ENCODE data around the gene CDK15. TPM values are rescaled to one million over a fixed set of nuclear protein-coding genes. Genes with fewer than 3 reads are reported as not detected.

CDK15 gene
- total RNA-seq, 5 donors from 2014 or later (not counting 1 experiment from before 2014, with no cell fraction given): not detected

- H3K4me3 ChIP-seq (ENCODE audit: control insufficient read depth in 1 of 2, extremely low read depth in 1 of 2, low read length in 1 of 2): peak overlapping the region in 1 of 2 donors; percentile 26
- DNase-seq (peak in 1 of 35 experiments; percentile 12), ATAC-seq (replicated peaks in 1 of 4) (no peak)
- Mint-ChIP-seq H3K4me3 (peak overlapping the region in 2 of 3 donors; percentile 46 to 61), H3K36me3 (no peaks in the 10 kb centered on the region), H3K27ac (no peak overlapping the region), H3K9me3 (no peaks in the 10 kb centered on the region), H3K4me1 (peaks cover 0 to 8% (median 3%) of the 10 kb centered on the region in 3 donors), H3K27me3 (peaks cover 41% of the 10 kb centered on the region in 2 donors)
- 30% methylated on average over 5 of the region's 8 CpGs for WGBS (ENCODE audit: insufficient coverage)
- H3K27me3 ChIP-seq (replicated peaks in 1 of 2; ENCODE audit: control insufficient read depth in 2 of 2, extremely low read depth in 1 of 2, insufficient read depth in 2 of 2, low read length in 1 of 2): peaks cover 0 to 16% of the 10 kb centered on the region in 2 experiments
- no peaks in the 10 kb centered on the region for H3K9me3 ChIP-seq
- ChIA-PET POLR2A (no interaction called here), CTCF (no interaction called here)
- no peak overlapping the region for H3K27ac ChIP-seq (ENCODE audit: low read length)
- peaks cover 0 to 4% of the 10 kb centered on the region in 2 experiments for H3K4me1 ChIP-seq (ENCODE audit: control insufficient read depth in 1 of 2, extremely low read depth in 1 of 2, insufficient read depth in 2 of 2, low read length in 2 of 2)
- H3K36me3 ChIP-seq (ENCODE audit: control insufficient read depth in 2 of 2, extremely low read depth in 1 of 2, insufficient read depth in 1 of 2, low read length in 1 of 2): no peaks in the 10 kb centered on the region
Measured at GRCh38 chr2:201901786-201902185, 95.4 kb downstream of the CDK15 start.

GRCh38 chr2:201904538-201905420 lies 98.4 kb downstream of the CDK15 start:
- Histone ChIP-seq H3K27ac (ENCODE audit: low read length) (no peak overlapping the region), H3K27me3 (replicated peaks in 1 of 2; ENCODE audit: control insufficient read depth in 2 of 2, extremely low read depth in 1 of 2, insufficient read depth in 2 of 2, low read length in 1 of 2) (peaks cover 0 to 7% of the 10 kb centered on the region in 2 experiments), H3K36me3 (ENCODE audit: control insufficient read depth in 2 of 2, extremely low read depth in 1 of 2, insufficient read depth in 1 of 2, low read length in 1 of 2) (no peaks in the 10 kb centered on the region), H3K9me3 (no peaks in the 10 kb centered on the region), H3K4me3 (ENCODE audit: control insufficient read depth in 1 of 2, extremely low read depth in 1 of 2, low read length in 1 of 2) (no peak overlapping the region), H3K4me1 (ENCODE audit: control insufficient read depth in 1 of 2, extremely low read depth in 1 of 2, insufficient read depth in 2 of 2, low read length in 2 of 2) (peaks cover 0 to 7% of the 10 kb centered on the region in 2 experiments)
- Mint-ChIP-seq H3K4me3 (no peak overlapping the region), H3K4me1 (peaks cover 8 to 15% (median 10%) of the 10 kb centered on the region in 3 donors), H3K27me3 (peaks cover 25 to 27% of the 10 kb centered on the region in 2 donors), H3K27ac (peak overlapping the region in 1 of 2 donors; percentile 9), H3K36me3 (no peaks in the 10 kb centered on the region), H3K9me3 (no peaks in the 10 kb centered on the region)
- ATAC-seq (replicated peaks in 1 of 4): no peak
- POLR2A ChIA-PET: no interaction called here
- CTCF ChIA-PET: no interaction called here
- no peak for DNase-seq
- WGBS (ENCODE audit: insufficient coverage): 65% methylated on average over 2 of the region's 5 CpGs

- H3K4me1 ChIP-seq (ENCODE audit: control insufficient read depth in 1 of 2, extremely low read depth in 1 of 2, insufficient read depth in 2 of 2, low read length in 2 of 2): peaks cover 2 to 7% of the 10 kb centered on the region in 2 experiments
- H3K4me3 ChIP-seq (ENCODE audit: control insufficient read depth in 1 of 2, extremely low read depth in 1 of 2, low read length in 1 of 2): no peak overlapping the region
- H3K36me3 Mint-ChIP-seq: no peaks in the 10 kb centered on the region
- no peaks in the 10 kb centered on the region for H3K9me3 ChIP-seq
- 75% methylated on average over 2 of the region's 10 CpGs for whole genome bisulfite sequencing (ENCODE audit: insufficient coverage)
- H3K27me3 ChIP-seq (replicated peaks in 1 of 2; ENCODE audit: control insufficient read depth in 2 of 2, extremely low read depth in 1 of 2, insufficient read depth in 2 of 2, low read length in 1 of 2): peaks cover 0 to 3% of the 10 kb centered on the region in 2 experiments
- peaks cover 12 to 14% (median 13%) of the 10 kb centered on the region in 3 donors for H3K4me1 Mint-ChIP-seq
- ChIA-PET CTCF (no interaction called here), POLR2A (no interaction called here)
- H3K27ac ChIP-seq (ENCODE audit: low read length): no peak overlapping the region
- no peaks in the 10 kb centered on the region for H3K9me3 Mint-ChIP-seq
- DNase-seq: no peak
- no peak overlapping the region for H3K4me3 Mint-ChIP-seq
- H3K36me3 ChIP-seq (ENCODE audit: control insufficient read depth in 2 of 2, extremely low read depth in 1 of 2, insufficient read depth in 1 of 2, low read length in 1 of 2): no peaks in the 10 kb centered on the region
- H3K27ac Mint-ChIP-seq: no peak overlapping the region
- H3K27me3 Mint-ChIP-seq: peaks cover 23 to 24% of the 10 kb centered on the region in 2 donors
- ATAC-seq (replicated peaks in 1 of 4): no peak
Measured at GRCh38 chr2:201906777-201907562, 100.6 kb downstream of the CDK15 start.

- H3K9me3 ChIP-seq: no peaks in the 10 kb centered on the region
- 94% methylated on average over 3 of the region's 4 CpGs for whole genome bisulfite sequencing (ENCODE audit: insufficient coverage)
- POLR2A ChIA-PET: no interaction called here
- Mint-ChIP-seq H3K36me3 (no peaks in the 10 kb centered on the region), H3K4me3 (no peak overlapping the region), H3K27ac (no peak overlapping the region), H3K4me1 (peaks cover 12 to 14% (median 13%) of the 10 kb centered on the region in 3 donors), H3K27me3 (peaks cover 20 to 23% of the 10 kb centered on the region in 2 donors), H3K9me3 (no peaks in the 10 kb centered on the region)
- no peak overlapping the region for H3K4me3 ChIP-seq (ENCODE audit: control insufficient read depth in 1 of 2, extremely low read depth in 1 of 2, low read length in 1 of 2)
- peaks cover 0 to 3% of the 10 kb centered on the region in 2 experiments for H3K27me3 ChIP-seq (replicated peaks in 1 of 2; ENCODE audit: control insufficient read depth in 2 of 2, extremely low read depth in 1 of 2, insufficient read depth in 2 of 2, low read length in 1 of 2)
- no peak for ATAC-seq (replicated peaks in 1 of 4)
- CTCF ChIA-PET: no interaction called here
- no peaks in the 10 kb centered on the region for H3K36me3 ChIP-seq (ENCODE audit: control insufficient read depth in 2 of 2, extremely low read depth in 1 of 2, insufficient read depth in 1 of 2, low read length in 1 of 2)
- peaks cover 2 to 7% of the 10 kb centered on the region in 2 experiments for H3K4me1 ChIP-seq (ENCODE audit: control insufficient read depth in 1 of 2, extremely low read depth in 1 of 2, insufficient read depth in 2 of 2, low read length in 2 of 2)
- DNase-seq: no peak
- H3K27ac ChIP-seq (ENCODE audit: low read length): no peak overlapping the region
Measured at GRCh38 chr2:201907563-201907881, 101.2 kb downstream of the CDK15 start.

GRCh38 chr2:201908901-201909300 lies 102.6 kb downstream of the CDK15 start:
- CTCF ChIA-PET: interaction anchor here in 1 of 2 donors (0.7 kb wide), 1 partner anchor 25 kb away, joined by 3 read pairs; no protein-coding TSS in a partner anchor
- no peak overlapping the region for H3K27ac Mint-ChIP-seq
- no peak for ATAC-seq (replicated peaks in 1 of 4)

GRCh38 chr2:201909348-201909747 lies 103.0 kb downstream of the CDK15 start:
- Mint-ChIP-seq H3K27ac (no peak overlapping the region), H3K36me3 (no peaks in the 10 kb centered on the region), H3K27me3 (peaks cover 15 to 17% of the 10 kb centered on the region in 2 donors), H3K9me3 (no peaks in the 10 kb centered on the region), H3K4me1 (peaks cover 12 to 14% (median 13%) of the 10 kb centered on the region in 3 donors), H3K4me3 (peak overlapping the region in 1 of 3 donors; percentile 38)
- ATAC-seq (replicated peaks in 1 of 4) (no peak), DNase-seq (no peak)
- H3K27ac ChIP-seq (ENCODE audit: low read length): no peak overlapping the region
- H3K9me3 ChIP-seq: no peaks in the 10 kb centered on the region
- H3K4me3 ChIP-seq (ENCODE audit: control insufficient read depth in 1 of 2, extremely low read depth in 1 of 2, low read length in 1 of 2): no peak overlapping the region
- ChIA-PET POLR2A (interaction anchor here in 1 of 2 donors (0.6 kb wide), 1 partner anchor 1550 kb away, joined by 4 read pairs; no protein-coding TSS in a partner anchor), CTCF (interaction anchor here in 1 of 2 donors (0.7 kb wide), 1 partner anchor 25 kb away, joined by 3 read pairs; no protein-coding TSS in a partner anchor)
- no peaks in the 10 kb centered on the region for H3K36me3 ChIP-seq (ENCODE audit: control insufficient read depth in 2 of 2, extremely low read depth in 1 of 2, insufficient read depth in 1 of 2, low read length in 1 of 2)
- WGBS (ENCODE audit: insufficient coverage): no CpG with 5 or more reads among the region's 4 CpGs
- no peaks in the 10 kb centered on the region for H3K27me3 ChIP-seq (replicated peaks in 1 of 2; ENCODE audit: control insufficient read depth in 2 of 2, extremely low read depth in 1 of 2, insufficient read depth in 2 of 2, low read length in 1 of 2)
- peaks cover 2 to 7% of the 10 kb centered on the region in 2 experiments for H3K4me1 ChIP-seq (ENCODE audit: control insufficient read depth in 1 of 2, extremely low read depth in 1 of 2, insufficient read depth in 2 of 2, low read length in 2 of 2)

More at GRCh38 chr2:201908901-201909300, 102.6 kb downstream of the CDK15 start:
- peaks cover 12 to 14% (median 13%) of the 10 kb centered on the region in 3 donors for H3K4me1 Mint-ChIP-seq
- WGBS (ENCODE audit: insufficient coverage): 92% methylated on average over 2 of the region's 2 CpGs
- no peak overlapping the region for H3K4me3 Mint-ChIP-seq
- H3K4me3 ChIP-seq (ENCODE audit: control insufficient read depth in 1 of 2, extremely low read depth in 1 of 2, low read length in 1 of 2): no peak overlapping the region
- peaks cover 2 to 7% of the 10 kb centered on the region in 2 experiments for H3K4me1 ChIP-seq (ENCODE audit: control insufficient read depth in 1 of 2, extremely low read depth in 1 of 2, insufficient read depth in 2 of 2, low read length in 2 of 2)
- no peak overlapping the region for H3K27ac ChIP-seq (ENCODE audit: low read length)
- H3K9me3 Mint-ChIP-seq: no peaks in the 10 kb centered on the region
- H3K27me3 ChIP-seq (replicated peaks in 1 of 2; ENCODE audit: control insufficient read depth in 2 of 2, extremely low read depth in 1 of 2, insufficient read depth in 2 of 2, low read length in 1 of 2): no peaks in the 10 kb centered on the region
- no peaks in the 10 kb centered on the region for H3K36me3 Mint-ChIP-seq
- peaks cover 16 to 18% of the 10 kb centered on the region in 2 donors for H3K27me3 Mint-ChIP-seq
- H3K9me3 ChIP-seq: no peaks in the 10 kb centered on the region
- POLR2A ChIA-PET: interaction anchor here in 1 of 2 donors (0.6 kb wide), 1 partner anchor 1549 kb away, joined by 4 read pairs; no protein-coding TSS in a partner anchor
- DNase-seq: no peak
- H3K36me3 ChIP-seq (ENCODE audit: control insufficient read depth in 2 of 2, extremely low read depth in 1 of 2, insufficient read depth in 1 of 2, low read length in 1 of 2): no peaks in the 10 kb centered on the region

Measured in T-cell (primary cell).